ENCODE data around the gene AUTS2. TPM values are rescaled to one million over a fixed set of nuclear protein-coding genes. Genes with fewer than 3 reads are reported as not detected.

AUTS2 gene
- polyA plus RNA-seq, 1 donor (not counting 4 experiments of a cell fraction or from before 2014, with no cell fraction given), result 4.7 TPM

GRCh38 chr7:69622960-69623359, 24.7 kb downstream of the AUTS2 start:
- DNase-seq (ENCODE audit: low read depth, low spot score) (no peak), FAIRE-seq (no peak)
- no peak overlapping the region for H2AFZ ChIP-seq (ENCODE audit: control insufficient read depth, low read length)
- H3K9me3 ChIP-seq (ENCODE audit: control insufficient read depth, low read depth, low read length), result no peaks in the 10 kb centered on the region
- dilution Hi-C loops (cut with MboI; ENCODE audit: extremely low pct_ligation_motif_present, low sequenced_read_pairs), result no loop called here
- no peak overlapping the region for H3K9ac ChIP-seq (ENCODE audit: control insufficient read depth, extremely low read depth, insufficient read depth, low read length)
- no peaks in the 10 kb centered on the region for H3K79me2 ChIP-seq (ENCODE audit: control insufficient read depth, insufficient read depth, low read length)
- no peaks in the 10 kb centered on the region for H3K9me1 ChIP-seq (ENCODE audit: control insufficient read depth, extremely low read depth, insufficient read depth, low read length)
- H3K36me3 ChIP-seq (ENCODE audit: control insufficient read depth in 2 of 2, extremely low read depth in 1 of 2, insufficient read depth in 2 of 2, low read length in 2 of 2), result no peaks in the 10 kb centered on the region
- H3K4me2 ChIP-seq (ENCODE audit: control insufficient read depth, extremely low read depth, insufficient read depth, low read depth, low read length), result no peak overlapping the region
- H3K4me1 ChIP-seq (ENCODE audit: control insufficient read depth, extremely low read depth, insufficient read depth, low read length), result no peaks in the 10 kb centered on the region
- TF ChIP-seq, protein P1, sequence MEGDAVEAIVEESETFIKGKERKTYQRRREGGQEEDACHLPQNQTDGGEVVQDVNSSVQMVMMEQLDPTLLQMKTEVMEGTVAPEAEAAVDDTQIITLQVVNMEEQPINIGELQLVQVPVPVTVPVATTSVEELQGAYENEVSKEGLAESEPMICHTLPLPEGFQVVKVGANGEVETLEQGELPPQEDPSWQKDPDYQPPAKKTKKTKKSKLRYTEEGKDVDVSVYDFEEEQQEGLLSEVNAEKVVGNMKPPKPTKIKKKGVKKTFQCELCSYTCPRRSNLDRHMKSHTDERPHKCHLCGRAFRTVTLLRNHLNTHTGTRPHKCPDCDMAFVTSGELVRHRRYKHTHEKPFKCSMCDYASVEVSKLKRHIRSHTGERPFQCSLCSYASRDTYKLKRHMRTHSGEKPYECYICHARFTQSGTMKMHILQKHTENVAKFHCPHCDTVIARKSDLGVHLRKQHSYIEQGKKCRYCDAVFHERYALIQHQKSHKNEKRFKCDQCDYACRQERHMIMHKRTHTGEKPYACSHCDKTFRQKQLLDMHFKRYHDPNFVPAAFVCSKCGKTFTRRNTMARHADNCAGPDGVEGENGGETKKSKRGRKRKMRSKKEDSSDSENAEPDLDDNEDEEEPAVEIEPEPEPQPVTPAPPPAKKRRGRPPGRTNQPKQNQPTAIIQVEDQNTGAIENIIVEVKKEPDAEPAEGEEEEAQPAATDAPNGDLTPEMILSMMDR (optimal IDR thresholded peaks at IDR 0.05 in 1 of 3, IDR thresholded peaks at IDR 0.05 in 1 of 3, conservative IDR thresholded peaks at IDR 0.05 in 1 of 3; ENCODE audit: extremely low read depth in 1 of 3, insufficient read depth in 2 of 3, low read length in 3 of 3), result no peak
- TF ChIP-seq EZH2 (IDR thresholded peaks at IDR 0.05; ENCODE audit: low read length), result no peak
- H4K20me1 ChIP-seq (ENCODE audit: control insufficient read depth, extremely low read depth, insufficient read depth, low read length), result no peaks in the 10 kb centered on the region
- no peak overlapping the region for H3K4me3 ChIP-seq (ENCODE audit: control insufficient read depth in 2 of 3, extremely low read depth in 1 of 3, insufficient read depth in 2 of 3, low read depth in 1 of 3, low read length in 3 of 3)
- H3K27ac ChIP-seq (ENCODE audit: control insufficient read depth, insufficient read depth, low read length), result no peak overlapping the region
- no peaks in the 10 kb centered on the region for H3K27me3 ChIP-seq (ENCODE audit: control insufficient read depth, extremely low read depth, insufficient read depth, low read length)

DNA sequence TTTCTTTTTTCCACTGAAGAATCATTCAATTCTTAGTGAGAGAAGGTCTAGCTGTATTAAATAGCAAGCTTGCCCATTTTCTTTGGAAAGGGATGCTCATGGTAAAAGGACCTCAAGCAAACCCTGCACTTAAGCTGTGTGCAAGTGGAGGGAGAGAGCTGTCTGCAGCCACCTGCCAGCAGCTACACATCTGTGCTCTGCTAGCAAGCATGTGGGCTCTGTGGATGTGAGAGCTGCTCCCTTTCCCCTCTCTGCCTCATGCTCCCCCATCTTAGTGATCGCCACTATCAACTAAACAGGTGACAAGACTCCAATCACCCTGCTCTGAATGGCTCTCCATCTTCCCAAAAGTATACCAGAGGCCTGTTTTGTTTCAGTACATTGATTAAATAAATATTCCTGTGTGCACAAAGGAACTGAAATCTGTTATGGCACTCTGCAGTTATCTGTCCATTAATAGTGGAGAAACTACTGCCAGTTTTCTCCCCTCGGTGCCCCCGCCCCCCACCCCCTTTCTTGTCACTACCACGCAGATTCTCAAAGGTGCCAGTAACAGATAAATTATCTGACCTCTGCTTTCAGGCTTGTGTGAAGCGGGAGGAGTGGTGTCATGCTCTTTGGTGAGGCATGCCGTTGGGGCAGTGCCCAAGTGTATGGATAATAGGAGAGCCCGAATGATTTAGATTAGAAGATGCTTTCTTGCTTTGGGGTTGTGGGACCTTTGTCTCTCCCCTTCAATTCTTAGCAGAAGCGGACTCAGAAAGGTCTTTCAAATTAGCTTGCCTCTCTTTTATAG, 26.4 kb downstream of the AUTS2 start:
- no peak overlapping the region for H3K27ac ChIP-seq (ENCODE audit: control insufficient read depth, insufficient read depth, low read length)
- TF ChIP-seq, protein P1 (optimal IDR thresholded peaks at IDR 0.05 in 1 of 3, IDR thresholded peaks at IDR 0.05 in 1 of 3, conservative IDR thresholded peaks at IDR 0.05 in 1 of 3; ENCODE audit: extremely low read depth in 1 of 3, insufficient read depth in 2 of 3, low read length in 3 of 3), result no peak
- TF ChIP-seq EZH2 (IDR thresholded peaks at IDR 0.05; ENCODE audit: low read length), result no peak
- H3K27me3 ChIP-seq (ENCODE audit: control insufficient read depth, extremely low read depth, insufficient read depth, low read length), result no peaks in the 10 kb centered on the region
- H2AFZ ChIP-seq (ENCODE audit: control insufficient read depth, low read length), result no peak overlapping the region
- H3K9ac ChIP-seq (ENCODE audit: control insufficient read depth, extremely low read depth, insufficient read depth, low read length), result no peak overlapping the region
- no peak for DNase-seq (ENCODE audit: low read depth, low spot score)
- H3K9me1 ChIP-seq (ENCODE audit: control insufficient read depth, extremely low read depth, insufficient read depth, low read length), result no peaks in the 10 kb centered on the region
- no peaks in the 10 kb centered on the region for H3K4me1 ChIP-seq (ENCODE audit: control insufficient read depth, extremely low read depth, insufficient read depth, low read length)
- no peaks in the 10 kb centered on the region for H4K20me1 ChIP-seq (ENCODE audit: control insufficient read depth, extremely low read depth, insufficient read depth, low read length)
- H3K36me3 ChIP-seq (ENCODE audit: control insufficient read depth in 2 of 2, extremely low read depth in 1 of 2, insufficient read depth in 2 of 2, low read length in 2 of 2), result no peaks in the 10 kb centered on the region
- H3K9me3 ChIP-seq (ENCODE audit: control insufficient read depth, low read depth, low read length), result no peaks in the 10 kb centered on the region
- no peak for FAIRE-seq
- H3K4me3 ChIP-seq (ENCODE audit: control insufficient read depth in 2 of 3, extremely low read depth in 1 of 3, insufficient read depth in 2 of 3, low read depth in 1 of 3, low read length in 3 of 3), result no peak overlapping the region
- H3K4me2 ChIP-seq (ENCODE audit: control insufficient read depth, extremely low read depth, insufficient read depth, low read depth, low read length), result no peak overlapping the region
- no peaks in the 10 kb centered on the region for H3K79me2 ChIP-seq (ENCODE audit: control insufficient read depth, insufficient read depth, low read length)
- dilution Hi-C loops (cut with MboI; ENCODE audit: extremely low pct_ligation_motif_present, low sequenced_read_pairs), result no loop called here
